ENCODE data around the gene ZDHHC13. TPM values are rescaled to one million over a fixed set of nuclear protein-coding genes. Genes with fewer than 3 reads are reported as not detected.

The ZDHHC13 gene
- total and polyA plus RNA-seq, 2 of the 4 experiments (the other 2 are of a cell fraction): 7.2 to 15.1 TPM

DNA sequence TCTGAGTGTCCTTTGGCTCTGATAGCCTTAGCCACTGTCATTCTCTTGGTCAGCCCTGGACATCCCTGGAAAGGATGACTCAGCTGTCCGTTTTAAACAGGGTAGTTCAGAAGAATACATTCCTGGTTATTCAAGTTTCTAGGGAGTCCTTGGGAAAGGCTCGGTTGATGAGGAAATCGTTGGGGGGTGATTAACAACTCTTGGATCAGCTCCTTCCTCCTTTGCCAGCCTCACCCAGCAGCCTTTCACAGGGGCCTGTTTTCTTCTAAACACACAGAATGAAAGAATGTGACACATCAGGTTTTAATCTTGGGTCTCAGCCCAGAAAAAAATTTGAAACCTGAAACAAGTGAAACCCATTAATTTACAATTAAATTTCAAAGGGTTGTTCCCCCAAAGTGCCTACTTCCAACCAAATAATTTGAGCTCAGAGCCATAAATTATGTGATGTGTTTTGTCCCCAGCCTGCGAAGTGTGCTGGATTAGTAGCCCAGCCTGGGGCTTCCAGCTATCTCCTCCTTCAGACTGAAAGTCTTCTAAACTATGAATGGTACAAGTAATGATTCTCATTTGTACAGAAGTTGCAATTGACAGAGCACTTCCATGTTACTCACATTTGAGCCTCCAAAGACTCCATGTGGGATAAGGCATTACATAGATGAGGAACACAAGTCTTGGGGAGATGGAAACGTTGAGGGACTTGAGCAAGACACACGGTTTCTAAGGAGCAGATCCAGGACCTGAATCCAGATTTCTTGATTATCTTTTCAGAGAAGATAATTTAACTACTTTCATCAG is 37.1 kb upstream of the ZDHHC13 start:
- H4K91ac ChIP-seq (ENCODE audit: insufficient read depth, low read depth, low read length): no peak overlapping the region
- no peak overlapping the region for H2AK5ac ChIP-seq (ENCODE audit: low read depth, low read length)
- no peak overlapping the region for H4K5ac ChIP-seq (ENCODE audit: low read depth, low read length)
- no peaks in the 10 kb centered on the region for H3K9me3 ChIP-seq (ENCODE audit: control insufficient read depth, insufficient read depth, low read length)
- in situ Hi-C loops (cut with MboI; ENCODE audit: low sequenced_read_pairs): loop anchor here (25.0 kb wide), 1 partner anchor 682 kb away; no protein-coding TSS in a partner anchor
- no peaks in the 10 kb centered on the region for H3K79me1 ChIP-seq (ENCODE audit: low read depth in 1 of 2, low read length in 2 of 2)
- no peak overlapping the region for H2AFZ ChIP-seq (replicated peaks; ENCODE audit: low read length, poor library complexity)
- H2BK20ac ChIP-seq (ENCODE audit: low read depth, low read length): no peak overlapping the region
- no peak overlapping the region for H3K27ac ChIP-seq (ENCODE audit: insufficient read depth, low read length)
- no peak overlapping the region for H3K4me2 ChIP-seq (ENCODE audit: low read depth, low read length)
- H2BK120ac ChIP-seq (ENCODE audit: low read depth, low read length): no peak overlapping the region
- H2BK5ac ChIP-seq (ENCODE audit: low read depth, low read length, poor library complexity, severe bottlenecking): no peak overlapping the region
- H3K4ac ChIP-seq (ENCODE audit: low read depth, low read length): no peak overlapping the region
- no peaks in the 10 kb centered on the region for H3K9me1 ChIP-seq (ENCODE audit: insufficient read depth, low read length)
- no peak overlapping the region for H3K23ac ChIP-seq (ENCODE audit: low read depth, low read length)
- peaks cover 12% of the 10 kb centered on the region for H3K27me3 ChIP-seq (ENCODE audit: control insufficient read depth, insufficient read depth, low read length)
- peak; percentile 70 for ATAC-seq (ENCODE audit: low read depth)
- H2BK15ac ChIP-seq (ENCODE audit: low read depth, low read length): no peak overlapping the region
- BruUV-seq (replicated peaks): no TSS peak
- H3K4me1 ChIP-seq (ENCODE audit: control insufficient read depth, insufficient read depth, low read length): peaks cover 3% of the 10 kb centered on the region; the same call in 1 of the 2 replicates
- intact Hi-C loops (cut with micrococcal nuclease): loop anchor here (5.0 to 10.0 kb wide), 2 partner anchors 162 to 825 kb away; partner anchors contain the start of gene E2F8
- H2AK9ac ChIP-seq (replicated peaks; ENCODE audit: low read depth, low read length, poor library complexity): no peak overlapping the region
- no peaks in the 10 kb centered on the region for H3K36me3 ChIP-seq (ENCODE audit: control insufficient read depth, insufficient read depth, low read length)
- H3K56ac ChIP-seq (ENCODE audit: extremely low read depth, insufficient read depth, low read length): no peak overlapping the region
- H3K14ac ChIP-seq (replicated peaks; ENCODE audit: low read depth, low read length): no peak overlapping the region
- TF ChIP-seq RCOR1 (IDR thresholded peaks at IDR 0.05; ENCODE audit: insufficient replicate concordance, low read length) (no peak), NFE2L2 (IDR thresholded peaks at IDR 0.05; ENCODE audit: low read depth, low read length) (peak; percentile 60), CEBPB (IDR thresholded peaks at IDR 0.05; ENCODE audit: low read depth, low read length) (peak; percentile 66; the same call in 1 of the 2 replicates)
- TF ChIP-seq, protein P1, sequence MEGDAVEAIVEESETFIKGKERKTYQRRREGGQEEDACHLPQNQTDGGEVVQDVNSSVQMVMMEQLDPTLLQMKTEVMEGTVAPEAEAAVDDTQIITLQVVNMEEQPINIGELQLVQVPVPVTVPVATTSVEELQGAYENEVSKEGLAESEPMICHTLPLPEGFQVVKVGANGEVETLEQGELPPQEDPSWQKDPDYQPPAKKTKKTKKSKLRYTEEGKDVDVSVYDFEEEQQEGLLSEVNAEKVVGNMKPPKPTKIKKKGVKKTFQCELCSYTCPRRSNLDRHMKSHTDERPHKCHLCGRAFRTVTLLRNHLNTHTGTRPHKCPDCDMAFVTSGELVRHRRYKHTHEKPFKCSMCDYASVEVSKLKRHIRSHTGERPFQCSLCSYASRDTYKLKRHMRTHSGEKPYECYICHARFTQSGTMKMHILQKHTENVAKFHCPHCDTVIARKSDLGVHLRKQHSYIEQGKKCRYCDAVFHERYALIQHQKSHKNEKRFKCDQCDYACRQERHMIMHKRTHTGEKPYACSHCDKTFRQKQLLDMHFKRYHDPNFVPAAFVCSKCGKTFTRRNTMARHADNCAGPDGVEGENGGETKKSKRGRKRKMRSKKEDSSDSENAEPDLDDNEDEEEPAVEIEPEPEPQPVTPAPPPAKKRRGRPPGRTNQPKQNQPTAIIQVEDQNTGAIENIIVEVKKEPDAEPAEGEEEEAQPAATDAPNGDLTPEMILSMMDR (conservative IDR thresholded peaks at IDR 0.05; ENCODE audit: low read depth, low read length): no peak
- ChIA-PET CTCF (interaction anchor here (1.0 kb wide), 1 partner anchor 9 kb away, joined by 3 read pairs; no protein-coding TSS in a partner anchor), POLR2A (ENCODE audit: unreplicated experiment) (no interaction called here)
- no peak overlapping the region for H3K9ac ChIP-seq (ENCODE audit: low read depth, low read length)
- dilution Hi-C loops (cut with HindIII; ENCODE audit: low sequenced_read_pairs, unreplicated experiment): no loop called here
- H4K8ac ChIP-seq (ENCODE audit: low read depth in 2 of 2, low read length in 2 of 2): no peak overlapping the region
- no peak overlapping the region for H3K4me3 ChIP-seq (ENCODE audit: insufficient read depth, low read depth, low read length)
- DNase-seq: peak; percentile 68
- WGBS, 2 experiments (ENCODE audit: extremely low coverage in 2 of 2, insufficient read length in 1 of 2): no CpG with 5 or more reads among the region's 6 CpGs
- no peaks in the 10 kb centered on the region for H4K20me1 ChIP-seq (ENCODE audit: insufficient read depth, low read length)
- H3K18ac ChIP-seq (ENCODE audit: low read depth, low read length): no peak overlapping the region
